ENCODE results near the gene FGFR2.

FGFR2 gene

GRCh38 chr10:121509796-121510195, 88.4 kb downstream of the FGFR2 start:
- Histone ChIP-seq H3K27ac (ENCODE audit: low read depth, low read length) (no peak overlapping the region), H3K27me3 (ENCODE audit: control insufficient read depth, insufficient read depth, low read length) (no peaks in the 10 kb centered on the region), H3K9me3 (ENCODE audit: control insufficient read depth, insufficient read depth, low read length) (no peaks in the 10 kb centered on the region), H3K9ac (ENCODE audit: low read depth, low read length) (no peak overlapping the region), H3K4me3 (ENCODE audit: low read depth, low read length) (no peak overlapping the region), H3K36me3 (ENCODE audit: control insufficient read depth, insufficient read depth, low read length) (peaks cover 92% of the 10 kb centered on the region), H3K4me1 (ENCODE audit: control insufficient read depth, insufficient read depth, low read length) (peaks cover 4% of the 10 kb centered on the region; the same call in 1 of the 2 replicates)

- H3K4me3 ChIP-seq (ENCODE audit: low read depth, low read length) = no peak overlapping the region
- H3K4me1 ChIP-seq (ENCODE audit: control insufficient read depth, insufficient read depth, low read length) = peaks cover 4% of the 10 kb centered on the region; the same call in 1 of the 2 replicates
- H3K27ac ChIP-seq (ENCODE audit: low read depth, low read length) = no peak overlapping the region
- H3K9ac ChIP-seq (ENCODE audit: low read depth, low read length) = no peak overlapping the region
- H3K27me3 ChIP-seq (ENCODE audit: control insufficient read depth, insufficient read depth, low read length) = no peaks in the 10 kb centered on the region
- H3K36me3 ChIP-seq (ENCODE audit: control insufficient read depth, insufficient read depth, low read length) = peaks cover 92% of the 10 kb centered on the region
- no peaks in the 10 kb centered on the region for H3K9me3 ChIP-seq (ENCODE audit: control insufficient read depth, insufficient read depth, low read length)
Measured at GRCh38 chr10:121509112-121509511, 89.1 kb downstream of the FGFR2 start.

- Histone ChIP-seq H3K9me3 (ENCODE audit: control insufficient read depth, insufficient read depth, low read length) (no peaks in the 10 kb centered on the region), H3K4me1 (ENCODE audit: control insufficient read depth, insufficient read depth, low read length) (no peaks in the 10 kb centered on the region; the same call in 1 of the 2 replicates), H3K9ac (ENCODE audit: low read depth, low read length) (no peak overlapping the region), H3K27me3 (ENCODE audit: control insufficient read depth, insufficient read depth, low read length) (no peaks in the 10 kb centered on the region), H3K4me3 (ENCODE audit: low read depth, low read length) (no peak overlapping the region), H3K36me3 (ENCODE audit: control insufficient read depth, insufficient read depth, low read length) (peaks cover 97% of the 10 kb centered on the region), H3K27ac (ENCODE audit: low read depth, low read length) (no peak overlapping the region)
Measured at GRCh38 chr10:121503587-121504051, 94.6 kb downstream of the FGFR2 start.

GRCh38 chr10:121501796-121502195, 96.4 kb downstream of the FGFR2 start:
- no peaks in the 10 kb centered on the region for H3K27me3 ChIP-seq (ENCODE audit: control insufficient read depth, insufficient read depth, low read length)
- no peak overlapping the region for H3K9ac ChIP-seq (ENCODE audit: low read depth, low read length)
- H3K36me3 ChIP-seq (ENCODE audit: control insufficient read depth, insufficient read depth, low read length) = peaks cover 97% of the 10 kb centered on the region
- no peaks in the 10 kb centered on the region for H3K9me3 ChIP-seq (ENCODE audit: control insufficient read depth, insufficient read depth, low read length)
- H3K4me1 ChIP-seq (ENCODE audit: control insufficient read depth, insufficient read depth, low read length) = no peaks in the 10 kb centered on the region; the same call in 1 of the 2 replicates
- H3K4me3 ChIP-seq (ENCODE audit: low read depth, low read length) = no peak overlapping the region
- no peak overlapping the region for H3K27ac ChIP-seq (ENCODE audit: low read depth, low read length)

GRCh38 chr10:121500701-121501332, 97.4 kb downstream of the FGFR2 start:
- Histone ChIP-seq H3K9ac (ENCODE audit: low read depth, low read length) (no peak overlapping the region), H3K27me3 (ENCODE audit: control insufficient read depth, insufficient read depth, low read length) (no peaks in the 10 kb centered on the region), H3K4me1 (ENCODE audit: control insufficient read depth, insufficient read depth, low read length) (no peaks in the 10 kb centered on the region; the same call in 1 of the 2 replicates), H3K27ac (ENCODE audit: low read depth, low read length) (no peak overlapping the region), H3K4me3 (ENCODE audit: low read depth, low read length) (no peak overlapping the region), H3K36me3 (ENCODE audit: control insufficient read depth, insufficient read depth, low read length) (peaks cover 99% of the 10 kb centered on the region), H3K9me3 (ENCODE audit: control insufficient read depth, insufficient read depth, low read length) (no peaks in the 10 kb centered on the region)

GRCh38 chr10:121497513-121498470, 100.5 kb downstream of the FGFR2 start:
- Histone ChIP-seq H3K27me3 (ENCODE audit: control insufficient read depth, insufficient read depth, low read length) (no peaks in the 10 kb centered on the region), H3K4me1 (ENCODE audit: control insufficient read depth, insufficient read depth, low read length) (no peaks in the 10 kb centered on the region; the same call in 1 of the 2 replicates), H3K4me3 (ENCODE audit: low read depth, low read length) (no peak overlapping the region), H3K27ac (ENCODE audit: low read depth, low read length) (no peak overlapping the region), H3K9ac (ENCODE audit: low read depth, low read length) (no peak overlapping the region), H3K9me3 (ENCODE audit: control insufficient read depth, insufficient read depth, low read length) (no peaks in the 10 kb centered on the region), H3K36me3 (ENCODE audit: control insufficient read depth, insufficient read depth, low read length) (peaks cover 99% of the 10 kb centered on the region)

GRCh38 chr10:121495719-121496118, 102.5 kb downstream of the FGFR2 start:
- Histone ChIP-seq H3K4me3 (ENCODE audit: low read depth, low read length) (no peak overlapping the region), H3K9me3 (ENCODE audit: control insufficient read depth, insufficient read depth, low read length) (no peaks in the 10 kb centered on the region), H3K27me3 (ENCODE audit: control insufficient read depth, insufficient read depth, low read length) (no peaks in the 10 kb centered on the region), H3K9ac (ENCODE audit: low read depth, low read length) (no peak overlapping the region), H3K4me1 (ENCODE audit: control insufficient read depth, insufficient read depth, low read length) (no peaks in the 10 kb centered on the region), H3K27ac (ENCODE audit: low read depth, low read length) (no peak overlapping the region), H3K36me3 (ENCODE audit: control insufficient read depth, insufficient read depth, low read length) (peaks cover 97% of the 10 kb centered on the region)

- no peaks in the 10 kb centered on the region for H3K4me1 ChIP-seq (ENCODE audit: control insufficient read depth, insufficient read depth, low read length)
- no peak overlapping the region for H3K27ac ChIP-seq (ENCODE audit: low read depth, low read length)
- peaks cover 94% of the 10 kb centered on the region for H3K36me3 ChIP-seq (ENCODE audit: control insufficient read depth, insufficient read depth, low read length)
- no peak overlapping the region for H3K4me3 ChIP-seq (ENCODE audit: low read depth, low read length)
- no peaks in the 10 kb centered on the region for H3K27me3 ChIP-seq (ENCODE audit: control insufficient read depth, insufficient read depth, low read length)
- H3K9me3 ChIP-seq (ENCODE audit: control insufficient read depth, insufficient read depth, low read length) = no peaks in the 10 kb centered on the region
- no peak overlapping the region for H3K9ac ChIP-seq (ENCODE audit: low read depth, low read length)
Measured at GRCh38 chr10:121494296-121494695, 103.9 kb downstream of the FGFR2 start.

GRCh38 chr10:121493521-121493920, 104.7 kb downstream of the FGFR2 start:
- no peak overlapping the region for H3K27ac ChIP-seq (ENCODE audit: low read depth, low read length)
- H3K27me3 ChIP-seq (ENCODE audit: control insufficient read depth, insufficient read depth, low read length) = no peaks in the 10 kb centered on the region
- no peaks in the 10 kb centered on the region for H3K4me1 ChIP-seq (ENCODE audit: control insufficient read depth, insufficient read depth, low read length)
- H3K9me3 ChIP-seq (ENCODE audit: control insufficient read depth, insufficient read depth, low read length) = no peaks in the 10 kb centered on the region
- H3K36me3 ChIP-seq (ENCODE audit: control insufficient read depth, insufficient read depth, low read length) = peaks cover 90% of the 10 kb centered on the region
- no peak overlapping the region for H3K4me3 ChIP-seq (ENCODE audit: low read depth, low read length)
- H3K9ac ChIP-seq (ENCODE audit: low read depth, low read length) = no peak overlapping the region

GRCh38 chr10:121490871-121491519, 107.2 kb downstream of the FGFR2 start:
- peaks cover 90% of the 10 kb centered on the region for H3K36me3 ChIP-seq (ENCODE audit: control insufficient read depth, insufficient read depth, low read length)
- H3K9ac ChIP-seq (ENCODE audit: low read depth, low read length) = no peak overlapping the region
- H3K9me3 ChIP-seq (ENCODE audit: control insufficient read depth, insufficient read depth, low read length) = no peaks in the 10 kb centered on the region
- H3K27me3 ChIP-seq (ENCODE audit: control insufficient read depth, insufficient read depth, low read length) = no peaks in the 10 kb centered on the region
- H3K4me1 ChIP-seq (ENCODE audit: control insufficient read depth, insufficient read depth, low read length) = no peaks in the 10 kb centered on the region
- no peak overlapping the region for H3K27ac ChIP-seq (ENCODE audit: low read depth, low read length)
- H3K4me3 ChIP-seq (ENCODE audit: low read depth, low read length) = no peak overlapping the region

All from HUES48 (cell line).